D721Med (cell line): ENCODE measurements around the gene BAX.

Source experiments
- DNase-seq: peaks from one replicate; pipeline ENCODE4 v3.0.0; 2011; ENCODE audit warnings: low spot score; ENCODE audit not compliant: insufficient read length
- FAIRE-seq: peaks from 2 replicates; lab custom pipeline; 2011; peaks lifted over from hg19 to GRCh38; lab: Jason Lieb, UNC
- CTCF ChIP-seq: IDR thresholded peaks from 2 replicates; pipeline ENCODE4 v1.5.1; 2012; ENCODE audit warnings: mild to moderate bottlenecking, control low read depth; ENCODE audit not compliant: insufficient read depth; ENCODE audit errors: missing control alignments

Gene BAX

GRCh38 chr19:48946463-48947257, 8.0 kb upstream of the BAX start:
- DNase-seq = no peak
- no peak for TF ChIP-seq CTCF
- FAIRE-seq = no peak

GRCh38 chr19:48947258-48947542, 7.5 kb upstream of the BAX start:
- no peak for TF ChIP-seq CTCF
- no peak for FAIRE-seq
- no peak for DNase-seq

- DNase-seq (no peak), FAIRE-seq (no peak)
- no peak for TF ChIP-seq CTCF
Observed at GRCh38 chr19:48950159-48950558, 4.5 kb upstream of the BAX start.

- FAIRE-seq (no peak), DNase-seq (no peak)
- TF ChIP-seq CTCF = no peak
Observed at GRCh38 chr19:48950830-48951519, 3.7 kb upstream of the BAX start.

GRCh38 chr19:48953141-48953540, 1.5 kb upstream of the BAX start:
- FAIRE-seq = no peak
- no peak for TF ChIP-seq CTCF
- no peak for DNase-seq

- DNase-seq (no peak), FAIRE-seq (no peak)
- TF ChIP-seq CTCF = no peak
Observed at GRCh38 chr19:48953990-48954594, 583 bp upstream of the BAX start.
